CD4-positive, alpha-beta memory T cell (primary cell): ENCODE measurements around the gene OSCP1. TPM values are rescaled to one million over a fixed set of nuclear protein-coding genes. Genes with fewer than 3 reads are reported as not detected.

Experiments used
- CTCF ChIA-PET: fragments of 350-600 bp; sonication (Branson Sonifier 250); formaldehyde crosslinking; loops from one replicate; lab custom pipeline; 2021; ENCODE audit warnings: inconsistent platforms; ENCODE audit not compliant: partially characterized antibody; lab: Charles Lee
- POLR2A ChIA-PET: fragments of 350-600 bp; sonication (Branson Sonifier 250); formaldehyde crosslinking; loops from one replicate; lab custom pipeline; 2021; ENCODE audit not compliant: partially characterized antibody; lab: Charles Lee
- DNase-seq, 5 donors: peaks; one replicate each; pipeline versions ENCODE4 v3.0.0 to v3.0.0-alpha.2; 2020 to 2022; ENCODE audit warnings: mixed read lengths in 1 of 5
- H3K27ac ChIP-seq: one replicate; pipeline ENCODE4 v1.7.0; 2013; ENCODE audit warnings: low read depth, low read length
- H3K27me3 ChIP-seq: 2 replicates; pipeline ENCODE4 v1.7.0; 2013; ENCODE audit warnings: mild to moderate bottlenecking, low read length, moderate library complexity; ENCODE audit not compliant: insufficient read depth
- H3K36me3 ChIP-seq: 2 replicates; pipeline ENCODE4 v1.7.0; 2013; ENCODE audit warnings: mild to moderate bottlenecking, low read length, moderate library complexity; ENCODE audit not compliant: insufficient read depth
- H3K4me1 ChIP-seq: 2 replicates; pipeline ENCODE4 v1.7.0; 2013; ENCODE audit warnings: mild to moderate bottlenecking, low read length, moderate library complexity; ENCODE audit not compliant: insufficient read depth
- H3K4me3 ChIP-seq, 2 donors: one replicate each; pipeline ENCODE4 v1.7.0; 2013; ENCODE audit warnings: low read length in 2 of 2, mild to moderate bottlenecking in 1 of 2
- H3K9me3 ChIP-seq, 2 donors: one replicate each; pipeline ENCODE4 v1.7.0; 2013; ENCODE audit warnings: low read length in 2 of 2, control low read depth in 1 of 2; ENCODE audit not compliant: control insufficient read depth in 1 of 2
- H3K27ac Mint-ChIP-seq, 7 donors: one replicate each; pipeline ENCODE4 v1.8.0; 2020 to 2021; ENCODE audit warnings: mixed read lengths in 7 of 7, mild to moderate bottlenecking in 6 of 7, inconsistent platforms in 3 of 7, moderate library complexity in 3 of 7
- H3K27me3 Mint-ChIP-seq, 2 donors: one replicate each; pipeline ENCODE4 v1.8.0; 2020 to 2021; ENCODE audit warnings: mixed read lengths in 2 of 2
- H3K36me3 Mint-ChIP-seq, 2 donors: one replicate each; pipeline ENCODE4 v1.8.0; 2020 to 2021; ENCODE audit warnings: mixed read lengths in 2 of 2, inconsistent platforms in 1 of 2, mild to moderate bottlenecking in 1 of 2
- H3K4me1 Mint-ChIP-seq, 4 donors: one replicate each; pipeline ENCODE4 v1.8.0; 2020 to 2021; ENCODE audit warnings: mixed read lengths in 4 of 4, mild to moderate bottlenecking in 1 of 4
- H3K4me3 Mint-ChIP-seq, 8 donors: one replicate each; pipeline ENCODE4 v1.8.0; 2020 to 2021; ENCODE audit warnings: mixed read lengths in 8 of 8, mild to moderate bottlenecking in 7 of 8, moderate library complexity in 6 of 8, inconsistent platforms in 3 of 8
- H3K9me3 Mint-ChIP-seq, 8 donors: one replicate each; pipeline ENCODE4 v1.8.0; 2020 to 2021; ENCODE audit warnings: mixed read lengths in 8 of 8, mild to moderate bottlenecking in 5 of 8, inconsistent platforms in 3 of 8, moderate library complexity in 1 of 8
- intact Hi-C: fragments of 100-400 bp; cut with micrococcal nuclease; formaldehyde crosslinking; loops from one replicate; pipeline ENCODE4 v1.15.1; 2023
- polyA plus RNA-seq, 2 donors: library from polyadenylated mRNA; unstranded; fragments of 300-500 nt; fragmentation: Illumina TruSeq; gene quantifications; one replicate each; pipeline ENCODE4 v1.2.3, GENCODE V29; 2021
- total RNA-seq, 2 experiments: library from RNA; stranded (reverse); gene quantifications; one replicate each; pipeline ENCODE4 v1.2.3, GENCODE V29; 2021

The OSCP1 gene
- total and polyA plus RNA-seq, 4 experiments from 2014 or later: 0.93 to 1.4 (median 1.1) TPM; not detected in 1

DNA sequence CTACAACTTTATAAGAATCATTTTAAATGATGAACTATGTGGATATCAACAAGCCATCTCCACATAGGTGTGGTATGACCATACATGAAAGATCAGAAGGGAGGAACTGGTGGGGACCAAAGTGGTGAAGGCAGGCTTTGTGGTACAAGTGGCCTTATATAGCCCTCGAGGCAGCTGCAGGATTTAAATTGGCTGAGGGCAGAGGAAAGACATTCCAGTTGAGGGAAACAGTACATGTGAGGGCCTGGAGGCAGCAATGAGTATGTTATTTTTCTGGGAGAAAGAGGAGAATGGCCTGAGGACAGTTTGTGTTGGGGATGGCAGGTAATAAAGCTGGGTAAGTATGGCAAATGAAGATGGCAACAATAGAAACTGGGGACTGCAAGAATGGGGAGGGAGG, 17.1 kb downstream of the OSCP1 start:
- Mint-ChIP-seq H3K9me3 (no peaks in the 10 kb centered on the region), H3K4me1 (no peaks in the 10 kb centered on the region), H3K27me3 (peaks cover 2% of the 10 kb centered on the region in 2 donors), H3K27ac (no peak overlapping the region), H3K36me3 (no peaks in the 10 kb centered on the region), H3K4me3 (no peak overlapping the region)
- intact Hi-C loops: no loop called here
- no peaks in the 10 kb centered on the region for H3K4me1 ChIP-seq
- H3K9me3 ChIP-seq: no peaks in the 10 kb centered on the region
- H3K27ac ChIP-seq: no peak overlapping the region
- POLR2A ChIA-PET: no interaction called here
- no peaks in the 10 kb centered on the region for H3K36me3 ChIP-seq
- DNase-seq: no peak
- no peaks in the 10 kb centered on the region for H3K27me3 ChIP-seq
- CTCF ChIA-PET: no interaction called here
- H3K4me3 ChIP-seq: no peak overlapping the region

DNA sequence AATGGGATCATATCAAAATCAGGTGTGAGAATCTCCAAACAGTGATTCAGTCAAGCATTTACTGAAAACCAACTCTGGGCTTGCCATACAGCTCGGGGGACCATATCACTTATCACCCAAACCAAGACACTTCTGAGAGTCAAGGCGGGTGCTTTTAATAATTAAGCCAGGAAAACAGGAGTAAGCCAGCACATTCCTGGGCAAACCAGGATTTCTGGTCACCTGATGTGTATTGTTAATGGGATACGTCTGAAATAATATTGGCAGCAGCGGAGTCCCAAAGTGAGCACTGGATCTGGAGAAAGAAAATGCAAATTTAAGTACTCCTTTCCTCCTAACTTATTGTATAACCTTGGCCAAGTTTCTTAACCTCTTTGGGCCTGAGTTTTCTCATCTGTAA, 17.6 kb downstream of the OSCP1 start:
- Mint-ChIP-seq H3K9me3 (no peaks in the 10 kb centered on the region), H3K4me1 (no peaks in the 10 kb centered on the region), H3K36me3 (no peaks in the 10 kb centered on the region), H3K27ac (no peak overlapping the region), H3K4me3 (no peak overlapping the region), H3K27me3 (peaks cover 2% of the 10 kb centered on the region in 2 donors)
- ChIA-PET POLR2A (no interaction called here), CTCF (no interaction called here)
- H3K27me3 ChIP-seq: no peaks in the 10 kb centered on the region
- no peaks in the 10 kb centered on the region for H3K9me3 ChIP-seq
- H3K4me1 ChIP-seq: no peaks in the 10 kb centered on the region
- DNase-seq: no peak
- H3K4me3 ChIP-seq: no peak overlapping the region
- H3K27ac ChIP-seq: no peak overlapping the region
- no peaks in the 10 kb centered on the region for H3K36me3 ChIP-seq
- intact Hi-C loops: no loop called here

DNA sequence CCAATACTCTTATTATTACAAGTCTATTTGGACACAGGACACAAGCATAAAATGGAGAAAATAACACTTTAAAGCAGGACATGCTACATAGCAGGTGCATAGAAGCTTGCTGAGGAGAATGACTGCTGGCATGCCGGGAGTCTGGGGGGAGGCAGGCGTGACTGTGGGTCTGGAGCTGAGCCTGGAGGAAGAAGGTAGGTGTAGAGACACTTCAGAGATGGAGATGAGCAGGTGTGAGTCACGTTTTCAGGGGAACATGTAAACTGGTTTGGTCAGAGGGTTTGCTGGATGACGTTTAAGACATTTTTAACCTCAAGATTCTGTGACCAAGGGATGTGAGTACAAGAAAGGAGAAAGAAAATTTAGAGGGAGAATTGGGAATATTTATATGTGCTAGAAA, 24.5 kb downstream of the OSCP1 start:
- no peaks in the 10 kb centered on the region for H3K36me3 Mint-ChIP-seq
- ChIA-PET POLR2A (no interaction called here), CTCF (interaction anchor here (5.8 kb wide), 1 partner anchor 83 kb away, joined by 96 read pairs; no protein-coding TSS in a partner anchor)
- DNase-seq: no peak
- Histone ChIP-seq H3K9me3 (no peaks in the 10 kb centered on the region), H3K4me1 (peaks cover 5% of the 10 kb centered on the region), H3K27ac (no peak overlapping the region), H3K4me3 (no peak overlapping the region), H3K36me3 (no peaks in the 10 kb centered on the region), H3K27me3 (no peaks in the 10 kb centered on the region)
- peaks cover 5 to 8% (median 7%) of the 10 kb centered on the region in 4 donors for H3K4me1 Mint-ChIP-seq
- intact Hi-C loops: no loop called here
- H3K27ac Mint-ChIP-seq: no peak overlapping the region
- no peaks in the 10 kb centered on the region for H3K9me3 Mint-ChIP-seq
- H3K4me3 Mint-ChIP-seq: no peak overlapping the region
- H3K27me3 Mint-ChIP-seq: peaks cover 0 to 2% of the 10 kb centered on the region in 2 donors

DNA sequence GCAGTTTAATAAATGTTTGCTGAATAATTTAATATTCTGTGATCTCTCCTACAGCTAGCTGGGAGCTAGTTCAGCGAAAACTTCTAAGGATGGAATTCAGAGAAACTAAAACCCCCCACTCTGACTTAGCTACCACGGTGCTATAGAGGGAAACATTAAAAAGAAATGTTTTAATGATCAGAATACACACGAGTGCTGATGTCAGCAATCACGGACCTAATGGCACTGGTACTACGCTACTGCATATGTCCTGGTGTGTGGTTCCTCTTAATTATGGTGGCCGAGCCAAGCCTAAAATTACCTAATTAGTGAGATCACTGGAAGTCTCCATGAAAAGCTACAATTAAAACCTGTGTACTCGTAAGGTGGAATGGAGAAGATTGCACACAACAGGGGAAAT, 28.6 kb downstream of the OSCP1 start:
- Mint-ChIP-seq H3K4me3 (peak overlapping the region in 1 of 8 donors; percentile 6), H3K27ac (peak overlapping the region in 5 of 7 donors; percentile 82 to 97 (median 94))
- POLR2A ChIA-PET: interaction anchor here (0.8 to 1.5 kb wide), 3 partner anchors 25 to 79 kb away, joined by 3 to 6 read pairs (median 3); no protein-coding TSS in a partner anchor

DNA sequence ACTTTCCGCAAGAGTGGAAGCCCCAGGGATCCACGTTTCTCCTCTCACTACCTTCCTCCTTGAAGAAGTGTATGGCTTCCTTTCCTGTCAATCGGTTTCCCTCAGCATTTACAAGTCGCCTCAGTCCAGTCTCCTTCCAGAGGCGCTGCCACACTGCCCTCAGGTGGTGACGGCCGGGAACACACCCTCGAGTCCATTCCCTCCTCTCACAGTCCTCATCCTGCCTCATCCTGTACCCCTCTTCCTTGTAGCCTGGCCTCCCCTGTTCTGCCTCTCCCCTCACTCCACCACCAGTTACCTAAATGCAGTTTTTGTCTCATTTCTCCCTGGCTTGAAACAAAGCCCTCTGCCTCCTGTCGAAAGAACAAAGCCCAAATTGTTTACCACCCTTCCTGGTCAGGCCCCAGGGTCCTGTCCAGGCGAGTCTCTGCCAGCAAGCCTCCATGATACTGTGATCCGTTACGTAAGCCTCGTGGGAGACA, 29.4 kb downstream of the OSCP1 start:
- H3K27me3 ChIP-seq: no peaks in the 10 kb centered on the region
- Mint-ChIP-seq H3K36me3 (no peaks in the 10 kb centered on the region), H3K9me3 (no peaks in the 10 kb centered on the region), H3K27ac (peak overlapping the region; percentile 82 to 97 (median 94)), H3K27me3 (no peaks in the 10 kb centered on the region), H3K4me1 (peaks cover 19 to 29% (median 22%) of the 10 kb centered on the region in 4 donors), H3K4me3 (peak overlapping the region; percentile 49 to 84 (median 74))
- ChIA-PET CTCF (interaction anchor here (0.9 to 5.8 kb wide), 9 partner anchors 23 to 271 kb away, joined by 3 to 96 read pairs (median 6); partner anchors contain the start of genes LSM10 and TRAPPC3), POLR2A (interaction anchor here (0.6 to 1.5 kb wide), 6 partner anchors 24 to 197 kb away, joined by 3 to 6 read pairs (median 3); partner anchors contain the start of gene THRAP3)
- H3K9me3 ChIP-seq: no peaks in the 10 kb centered on the region
- no peaks in the 10 kb centered on the region for H3K36me3 ChIP-seq
- H3K4me3 ChIP-seq: no peak overlapping the region
- peak overlapping the region; percentile 30 for H3K27ac ChIP-seq
- intact Hi-C loops: loop anchor here (1.0 to 2.0 kb wide), 8 partner anchors 24 to 322 kb away; partner anchors contain the start of genes LSM10 and TRAPPC3
- peak; percentile 83 to 88 (median 86) for DNase-seq
- peaks cover 21% of the 10 kb centered on the region for H3K4me1 ChIP-seq

More for the DNA sequence above, 28.6 kb downstream of the OSCP1 start:
- intact Hi-C loops: loop anchor here (2.0 kb wide), 1 partner anchor 233 kb away; no protein-coding TSS in a partner anchor
- CTCF ChIA-PET: interaction anchor here (0.6 to 5.8 kb wide), 8 partner anchors 35 to 321 kb away, joined by 3 to 96 read pairs (median 4); partner anchors contain the start of gene EVA1B
- peaks cover 21% of the 10 kb centered on the region for H3K4me1 ChIP-seq
- Mint-ChIP-seq H3K27me3 (no peaks in the 10 kb centered on the region), H3K36me3 (no peaks in the 10 kb centered on the region), H3K4me1 (peaks cover 19 to 29% (median 22%) of the 10 kb centered on the region in 4 donors), H3K9me3 (no peaks in the 10 kb centered on the region)
- no peaks in the 10 kb centered on the region for H3K27me3 ChIP-seq
- no peaks in the 10 kb centered on the region for H3K36me3 ChIP-seq
- H3K4me3 ChIP-seq: no peak overlapping the region
- H3K9me3 ChIP-seq: no peaks in the 10 kb centered on the region
- peak overlapping the region; percentile 30 for H3K27ac ChIP-seq
- no peak for DNase-seq

DNA sequence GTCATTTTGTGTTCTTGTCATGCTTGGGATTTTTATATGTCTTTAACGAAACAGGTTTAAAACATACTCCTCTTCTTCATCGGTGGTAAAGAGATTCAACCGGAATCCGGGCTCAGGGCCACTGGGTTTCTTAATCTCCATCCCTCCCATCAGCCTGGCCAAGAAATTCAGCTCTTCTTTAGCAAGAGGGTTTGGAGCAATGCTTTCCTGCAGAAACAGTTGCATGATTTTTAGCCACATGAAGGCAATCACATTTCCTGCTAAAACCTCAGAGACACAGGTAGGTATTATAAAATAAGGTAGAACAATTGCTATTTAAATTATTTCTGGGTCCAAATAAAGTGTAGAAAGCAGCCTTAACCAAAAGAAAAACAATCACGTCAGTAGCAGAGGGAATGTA, 29.8 kb downstream of the OSCP1 start:
- H3K4me3 ChIP-seq: no peak overlapping the region
- peak overlapping the region; percentile 30 for H3K27ac ChIP-seq
- Mint-ChIP-seq H3K27ac (peak overlapping the region; percentile 82 to 97 (median 94)), H3K9me3 (no peaks in the 10 kb centered on the region), H3K36me3 (no peaks in the 10 kb centered on the region), H3K4me1 (peaks cover 19 to 29% (median 22%) of the 10 kb centered on the region in 4 donors), H3K4me3 (peak overlapping the region; percentile 49 to 84 (median 74)), H3K27me3 (no peaks in the 10 kb centered on the region)
- H3K9me3 ChIP-seq: no peaks in the 10 kb centered on the region
- intact Hi-C loops: loop anchor here (1.0 to 2.0 kb wide), 8 partner anchors 23 to 321 kb away; partner anchors contain the start of genes LSM10 and TRAPPC3
- H3K36me3 ChIP-seq: no peaks in the 10 kb centered on the region
- H3K4me1 ChIP-seq: peaks cover 21% of the 10 kb centered on the region
- ChIA-PET CTCF (interaction anchor here (0.7 to 5.7 kb wide), 12 partner anchors 23 to 318 kb away, joined by 3 to 88 read pairs (median 4); partner anchors contain the start of genes LSM10, SH3D21 and TRAPPC3), POLR2A (interaction anchor here (0.6 to 2.0 kb wide), 6 partner anchors 24 to 196 kb away, joined by 3 to 13 read pairs (median 4); partner anchors contain the start of genes LSM10 and THRAP3)
- DNase-seq: no peak
- H3K27me3 ChIP-seq: no peaks in the 10 kb centered on the region

DNA sequence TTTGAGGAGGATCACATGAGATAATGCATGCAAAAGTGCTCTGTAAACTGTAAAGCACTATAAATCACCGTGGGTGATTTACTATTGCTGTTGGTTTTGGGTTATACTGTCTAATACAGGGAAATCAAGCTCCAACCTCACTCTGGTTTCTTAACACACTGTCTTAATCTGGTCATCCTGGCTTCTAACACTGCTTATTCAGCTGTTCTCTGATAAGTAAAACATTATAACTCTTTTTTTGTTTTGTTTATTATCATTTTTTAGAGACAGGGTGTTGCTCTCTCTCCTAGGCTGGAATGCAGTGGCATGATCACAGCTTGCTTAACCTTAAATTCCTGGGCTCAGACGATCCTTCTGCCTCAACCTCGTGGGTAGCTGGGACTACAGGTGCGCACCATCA, 30.7 kb downstream of the OSCP1 start:
- Mint-ChIP-seq H3K9me3 (no peaks in the 10 kb centered on the region), H3K27ac (peak overlapping the region in 2 of 7 donors; percentile 14 to 64), H3K36me3 (no peaks in the 10 kb centered on the region), H3K4me1 (peaks cover 19 to 29% (median 22%) of the 10 kb centered on the region in 4 donors), H3K4me3 (peak overlapping the region in 1 of 8 donors; percentile 7), H3K27me3 (no peaks in the 10 kb centered on the region)
- Histone ChIP-seq H3K27me3 (no peaks in the 10 kb centered on the region), H3K4me3 (no peak overlapping the region), H3K36me3 (no peaks in the 10 kb centered on the region), H3K27ac (no peak overlapping the region), H3K4me1 (peaks cover 21% of the 10 kb centered on the region), H3K9me3 (no peaks in the 10 kb centered on the region)
- POLR2A ChIA-PET: interaction anchor here (0.6 to 2.0 kb wide), 8 partner anchors 17 to 195 kb away, joined by 3 to 13 read pairs (median 5); partner anchors contain the start of genes LSM10, STK40 and THRAP3
- CTCF ChIA-PET: interaction anchor here (0.6 to 5.7 kb wide), 13 partner anchors 22 to 320 kb away, joined by 3 to 88 read pairs (median 4); partner anchors contain the start of genes LSM10, SH3D21 and TRAPPC3
- intact Hi-C loops: no loop called here
- no peak for DNase-seq
